ENCODE data around the gene TMIE.

The TMIE gene

DNA sequence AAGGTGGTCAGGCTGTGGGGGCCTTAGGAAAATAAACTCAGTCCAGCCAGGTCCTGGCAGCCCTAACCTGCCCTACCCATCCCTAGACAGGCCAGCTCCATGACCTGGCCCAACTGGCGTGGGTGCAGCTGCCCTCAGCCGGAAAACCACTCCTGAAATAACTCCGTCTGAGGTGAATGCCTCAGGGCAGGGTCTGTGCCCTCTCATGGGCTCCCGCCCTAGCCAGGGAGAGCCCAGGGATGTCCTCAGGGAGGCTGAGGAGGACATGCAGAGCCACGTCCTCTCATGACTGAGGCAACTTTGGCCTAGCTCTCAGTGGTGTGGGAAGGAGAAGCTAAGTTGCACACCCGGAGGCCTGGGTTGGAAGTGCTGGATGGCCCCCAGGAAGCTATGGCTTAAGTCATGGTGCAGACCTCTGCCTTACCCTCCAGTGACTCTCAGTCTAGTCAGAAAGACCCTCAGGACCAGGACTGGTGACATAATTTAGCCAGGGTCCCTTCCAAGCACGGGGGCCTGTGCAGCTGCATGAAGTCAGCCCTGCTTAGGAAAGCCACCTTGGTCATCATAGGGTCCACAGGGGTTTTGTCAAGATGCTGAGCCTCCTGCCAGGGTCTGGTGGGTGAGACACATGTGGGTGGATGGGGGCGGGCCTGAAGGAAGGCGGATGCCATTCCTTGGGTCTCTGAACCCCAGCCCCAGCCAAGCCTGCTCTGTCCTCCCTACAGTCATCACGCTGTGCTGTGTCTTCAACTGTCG lies 7.4 kb downstream of the TMIE start:
- no peak for DNase-seq (ENCODE audit: low read depth)

DNA sequence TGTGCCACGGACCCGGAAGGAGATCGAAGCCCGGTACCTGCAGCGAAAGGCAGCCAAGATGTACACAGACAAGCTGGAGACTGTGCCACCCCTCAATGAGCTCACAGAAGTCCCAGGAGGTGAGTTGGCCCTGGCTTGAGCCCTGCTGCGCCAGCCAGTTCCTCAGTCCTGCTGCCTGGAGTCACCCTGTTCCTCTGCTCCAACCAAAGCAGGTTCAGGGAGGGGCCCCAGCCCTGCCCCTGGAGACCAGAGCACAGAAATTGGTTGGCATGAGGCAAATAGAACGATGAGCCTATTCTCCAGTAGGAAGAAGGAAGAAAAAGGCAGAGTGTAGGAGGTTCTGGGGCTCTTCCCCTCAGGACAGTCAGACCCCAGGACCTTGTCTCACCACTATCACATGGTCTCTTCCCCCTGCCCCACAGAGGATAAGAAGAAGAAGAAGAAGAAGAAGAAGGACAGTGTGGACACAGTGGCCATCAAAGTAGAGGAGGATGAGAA lies 8.0 kb downstream of the TMIE start:
- no peak for DNase-seq (ENCODE audit: low read depth)

GRCh38 chr3:46709721-46710120 lies 8.5 kb downstream of the TMIE start:
- DNase-seq (ENCODE audit: low read depth): no peak

GRCh38 chr3:46710229-46710628 lies 9.0 kb downstream of the TMIE start:
- no peak for DNase-seq (ENCODE audit: low read depth)

DNA sequence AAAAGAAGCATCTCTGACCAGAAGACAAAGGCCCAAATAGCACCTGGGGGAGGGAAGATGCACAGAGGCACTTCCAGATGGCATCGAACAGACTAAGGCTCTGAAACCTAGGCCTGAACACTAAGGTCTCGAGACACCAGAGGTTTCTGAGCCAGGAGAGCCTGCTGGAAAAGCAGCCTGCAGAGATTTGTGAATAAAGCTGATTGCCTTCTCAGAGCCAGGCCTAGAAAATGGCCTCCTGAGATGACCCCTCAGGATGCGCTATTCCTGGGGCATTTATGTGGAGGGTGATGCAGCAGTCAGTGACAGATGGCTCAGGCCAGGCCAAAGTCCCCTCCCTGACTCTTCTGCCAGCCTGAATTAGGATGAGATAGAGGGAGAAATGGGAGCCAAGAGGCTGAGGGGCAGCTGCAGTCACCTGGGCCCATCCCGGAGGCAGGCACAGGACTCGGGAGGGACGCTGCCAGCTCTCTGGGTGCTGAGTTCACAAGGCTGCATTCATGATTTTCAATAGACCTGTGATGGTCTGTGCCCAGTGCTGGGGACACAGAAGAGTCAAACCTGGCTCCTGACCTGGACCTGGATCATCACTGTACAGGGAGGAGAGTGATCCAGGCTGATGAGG lies 9.6 kb downstream of the TMIE start:
- DNase-seq (ENCODE audit: low read depth): no peak

- no peak for DNase-seq (ENCODE audit: low read depth)
Observed at GRCh38 chr3:46711305-46711704, 10.1 kb downstream of the TMIE start.

DNA sequence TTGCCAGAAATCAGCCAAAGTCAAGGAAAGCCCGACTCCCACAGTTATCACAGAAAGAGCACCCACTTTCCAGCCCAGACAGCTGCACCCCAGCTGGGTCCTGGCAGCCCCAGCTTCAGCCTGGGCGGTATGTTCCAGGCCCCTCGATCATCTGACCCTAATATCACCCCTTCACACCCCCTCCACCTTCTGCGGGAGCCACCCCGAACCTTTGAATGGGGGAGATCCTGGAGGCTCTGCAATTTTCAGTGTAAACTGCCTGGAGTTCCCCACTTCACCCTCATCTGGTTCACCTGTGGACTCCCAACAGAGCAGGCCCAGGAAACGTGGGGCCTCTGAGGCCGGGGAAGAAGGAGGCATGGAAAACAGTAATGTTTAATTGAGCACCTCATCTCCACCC lies 10.6 kb downstream of the TMIE start:
- no peak for DNase-seq (ENCODE audit: low read depth)

- DNase-seq (ENCODE audit: low read depth): no peak
Observed at GRCh38 chr3:46712191-46713049, 11.2 kb downstream of the TMIE start.

DNA sequence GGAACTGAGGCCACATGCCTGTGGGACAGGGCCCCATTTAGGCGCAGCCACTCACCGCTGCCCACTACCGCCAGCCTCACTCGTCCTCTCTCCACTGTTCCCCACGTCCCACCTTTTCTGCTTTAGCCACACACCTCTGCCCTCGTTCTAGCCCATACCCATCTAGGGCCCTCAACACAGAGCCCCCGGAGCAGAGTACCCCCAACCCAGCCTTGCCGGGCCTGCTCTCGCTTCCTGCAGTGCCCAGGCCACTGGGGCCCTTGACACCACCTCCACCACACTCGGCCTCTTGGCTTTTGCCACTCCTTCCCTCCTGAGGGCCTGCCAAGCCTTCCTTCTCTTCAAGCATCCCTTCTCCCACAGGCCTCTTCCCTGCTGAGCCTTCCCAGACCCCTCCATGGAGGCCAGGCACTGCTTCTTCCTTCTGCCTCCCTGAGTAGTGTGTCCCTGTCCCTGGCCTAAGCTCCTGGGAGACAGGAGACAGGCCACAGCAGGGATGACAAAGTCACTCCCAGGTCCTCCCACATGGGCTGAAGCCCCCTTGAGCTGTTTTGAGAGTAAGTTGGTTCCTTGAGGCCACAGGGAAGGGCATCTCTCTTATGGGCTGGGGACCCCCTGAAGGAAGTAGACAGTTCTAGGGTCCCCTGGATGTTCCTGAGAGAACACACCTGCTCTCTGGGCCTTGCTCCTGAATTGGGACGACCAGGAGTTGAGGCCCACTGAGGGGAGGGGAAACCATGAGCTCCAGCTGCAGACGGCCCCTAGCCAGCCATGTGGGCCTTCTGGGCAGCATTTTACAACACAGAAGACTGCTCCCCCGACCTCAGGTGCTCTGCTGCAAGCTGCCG lies 12.1 kb downstream of the TMIE start:
- no peak for DNase-seq (ENCODE audit: low read depth)

- DNase-seq (ENCODE audit: low read depth): no peak
Observed at GRCh38 chr3:46713898-46714552, 12.8 kb downstream of the TMIE start.

DNA sequence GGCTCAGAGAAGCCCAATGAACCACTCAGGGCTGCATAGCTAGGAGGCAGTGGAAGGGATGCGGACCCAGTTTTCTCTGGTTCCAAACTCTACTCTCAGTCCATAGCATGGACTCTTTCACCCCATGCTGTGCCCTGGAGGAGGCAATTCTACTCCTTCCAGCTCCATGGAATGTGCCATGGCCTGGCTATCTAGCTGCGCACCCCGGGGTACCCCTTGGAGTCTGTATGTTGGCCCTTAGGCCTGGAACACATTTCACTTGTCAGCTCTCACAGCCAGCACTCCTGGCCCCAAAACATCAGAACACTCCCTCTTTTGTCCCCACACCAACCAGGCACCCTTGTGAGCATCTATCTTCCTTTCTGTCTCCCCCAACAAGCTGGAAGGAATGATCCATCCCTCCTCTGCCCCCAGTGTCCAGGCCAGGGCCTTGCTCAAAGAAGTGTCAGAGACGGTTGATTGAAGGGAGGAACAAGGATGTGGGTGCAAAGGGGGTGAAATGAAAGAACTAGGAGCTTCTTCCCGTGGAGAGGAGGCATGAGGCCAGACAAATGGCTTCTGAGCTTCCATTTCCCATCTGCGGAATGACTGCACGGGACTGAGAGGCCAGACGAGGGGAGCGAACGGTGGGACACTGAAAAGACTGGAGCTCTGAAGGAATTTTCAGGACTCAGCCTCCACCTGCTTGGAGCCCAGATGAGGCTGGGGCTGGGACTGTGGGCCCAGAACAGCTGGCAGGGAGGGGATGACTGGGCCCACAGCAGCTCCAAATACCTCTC lies 13.7 kb downstream of the TMIE start:
- DNase-seq (ENCODE audit: low read depth): no peak

- DNase-seq (ENCODE audit: low read depth): no peak
Observed at GRCh38 chr3:46715507-46716175, 14.4 kb downstream of the TMIE start.

GRCh38 chr3:46716461-46717441 lies 15.6 kb downstream of the TMIE start:
- DNase-seq (ENCODE audit: low read depth): no peak

DNA sequence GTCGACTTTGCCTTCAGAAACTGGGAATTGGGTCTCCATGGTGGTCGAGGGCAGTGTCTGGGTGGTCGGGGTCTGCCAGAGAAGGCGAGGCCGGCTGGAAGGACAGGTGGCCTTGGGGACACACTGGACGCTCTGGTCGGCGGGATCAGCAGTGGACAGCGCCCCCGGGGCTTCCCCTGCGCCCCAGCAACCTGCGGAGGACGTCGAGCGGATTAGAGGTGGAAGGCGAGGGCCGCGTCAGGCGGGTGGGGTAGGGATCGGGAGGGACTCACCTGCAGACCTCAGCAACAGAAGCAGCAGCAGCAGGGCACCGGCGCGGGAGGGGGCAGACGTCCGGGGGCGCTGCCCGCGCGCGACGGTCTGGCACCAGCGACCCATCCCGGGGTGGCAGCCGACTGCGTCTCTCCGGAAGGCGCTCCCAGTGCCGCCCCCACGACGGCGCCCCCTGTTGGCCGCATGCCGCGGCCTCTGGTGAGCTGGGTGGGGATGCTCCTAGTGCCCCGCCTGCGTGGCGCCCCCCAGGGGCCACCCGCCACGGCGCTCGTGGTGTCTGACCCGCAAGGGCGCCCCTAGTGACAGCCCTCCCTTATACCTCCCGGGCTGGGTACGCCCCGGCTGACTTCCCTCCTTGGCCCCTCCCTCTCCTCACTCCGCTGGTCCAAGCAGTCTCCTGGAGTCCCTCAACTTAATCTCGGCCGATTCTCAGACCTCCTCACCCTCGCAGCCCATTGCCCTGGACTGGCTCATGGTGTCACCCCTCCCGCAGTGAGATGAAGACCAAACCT lies 16.4 kb downstream of the TMIE start, which contains the start of gene PRSS50:
Gene PRSS50 (minus strand): TSS at position 423 of the 785 bp plus-strand sequence. CDS start 45 bp downstream, at position 378.
- DNase-seq (ENCODE audit: low read depth): no peak

DNA sequence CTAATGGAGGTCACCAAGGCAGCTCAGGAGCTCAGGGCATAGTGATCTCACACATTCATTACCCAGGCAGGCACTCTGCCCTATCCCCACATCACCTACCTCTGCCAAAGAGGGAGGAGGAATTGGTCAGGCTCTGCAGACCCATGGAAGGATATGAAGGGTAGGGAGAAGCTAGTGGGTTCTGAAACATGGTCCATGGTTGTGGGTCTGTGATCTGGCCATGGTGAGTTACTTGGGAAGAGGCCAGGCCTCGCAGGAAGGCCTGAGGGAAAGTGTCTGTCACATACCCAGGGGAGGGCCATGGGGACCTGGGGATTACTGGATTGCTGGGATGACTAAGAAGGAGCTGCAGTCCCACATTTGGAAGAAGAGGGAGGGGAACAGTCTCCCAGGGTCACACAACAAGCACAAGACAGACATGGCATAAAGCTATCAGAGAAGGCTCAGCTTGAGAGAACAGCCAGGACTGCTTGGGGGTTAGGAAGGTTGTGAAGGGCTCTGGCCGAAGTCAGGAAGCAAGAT lies 17.9 kb downstream of the TMIE start:
- DNase-seq (ENCODE audit: low read depth): no peak

DNA sequence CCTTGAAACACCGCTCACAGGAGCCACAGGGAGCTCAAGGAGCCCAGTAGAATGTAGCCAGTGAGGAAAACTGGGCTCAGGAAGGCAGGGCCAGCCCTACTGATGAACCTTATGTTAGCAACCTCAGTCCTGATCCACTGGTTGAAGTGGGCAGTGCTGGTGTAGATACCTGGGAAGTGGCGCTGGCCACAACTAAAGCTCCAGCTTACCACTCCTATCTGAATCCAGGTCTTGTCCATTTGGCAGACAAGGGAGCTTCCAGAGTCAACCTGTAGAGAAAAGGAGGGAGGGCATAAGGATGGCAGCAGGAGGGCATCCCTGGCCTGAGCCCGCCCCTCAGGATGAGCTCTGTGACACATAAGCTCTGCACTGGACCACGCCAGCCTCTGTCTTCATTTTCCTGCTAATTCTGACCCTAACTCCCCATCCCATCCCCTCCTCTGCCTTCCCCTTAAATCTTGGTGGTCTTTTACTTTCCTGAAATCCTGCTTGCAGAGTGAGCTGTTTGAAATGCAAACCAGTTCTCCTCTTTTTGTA lies 18.6 kb downstream of the TMIE start:
- no peak for DNase-seq (ENCODE audit: low read depth)

DNA sequence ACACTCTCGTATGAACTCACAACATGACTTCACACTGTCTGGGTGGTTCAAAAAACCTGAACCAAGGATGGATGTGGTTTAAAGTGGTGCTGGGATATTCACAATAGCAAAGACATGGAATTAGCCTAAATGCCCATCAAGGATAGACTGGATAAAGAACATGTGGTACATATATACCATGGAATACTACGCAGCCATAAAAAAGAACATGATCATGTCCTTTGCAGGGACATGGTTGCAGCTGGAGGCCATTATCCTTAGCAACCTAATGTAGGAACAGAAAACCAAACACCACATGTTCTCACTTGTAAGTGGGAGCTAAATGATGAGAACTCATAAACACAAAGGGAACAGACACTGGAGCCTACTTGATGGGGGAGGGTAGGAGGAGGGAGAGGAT lies 19.8 kb downstream of the TMIE start:
- no peak for DNase-seq (ENCODE audit: low read depth)

Measured in ELR (cell line).